Measurements from ENCODE around the gene SEC14L6. TPM values are rescaled to one million over a fixed set of nuclear protein-coding genes. Genes with fewer than 3 reads are reported as not detected.

The SEC14L6 gene
- total RNA-seq, 1 experiment from 2014 or later: not detected

GRCh38 chr22:30531651-30532608 lies 14.6 kb downstream of the SEC14L6 start:
- no peaks in the 10 kb centered on the region for H3K4me1 ChIP-seq (ENCODE audit: control insufficient read depth, insufficient read depth, low read length)
- no TSS peak for BruUV-seq (replicated peaks)
- DNase-seq (ENCODE audit: low read depth, low spot score) (no peak), ATAC-seq (peak; percentile 38; the same call in 1 of the 2 replicates)
- intact Hi-C loops (cut with micrococcal nuclease; ENCODE audit: unreplicated experiment) (no loop called here), in situ Hi-C loops (cut with HindIII; ENCODE audit: low pct_unique_long_range_greater_than_20kb, low sequenced_read_pairs) (no loop called here)
- H3K36me3 ChIP-seq (ENCODE audit: control insufficient read depth, insufficient read depth, low read length): no peaks in the 10 kb centered on the region
- H3K27ac ChIP-seq (ENCODE audit: low read length): no peak overlapping the region
- H3K27me3 ChIP-seq (ENCODE audit: control insufficient read depth, insufficient read depth, low read length): no peaks in the 10 kb centered on the region
- POLR2A ChIA-PET: no interaction called here
- TF ChIP-seq POLR2AphosphoS5 (IDR thresholded peaks at IDR 0.05; ENCODE audit: low read depth, low read length): no peak
- TF ChIP-seq SIN3A (IDR thresholded peaks at IDR 0.05; ENCODE audit: borderline replicate concordance, insufficient read depth, low read depth, low read length): no peak
- no peak for TF ChIP-seq TCF7L2 (IDR thresholded peaks at IDR 0.05; ENCODE audit: low read depth, low read length)
- no peak for TF ChIP-seq REST (IDR thresholded peaks at IDR 0.05; ENCODE audit: insufficient read depth in 1 of 2, low read depth in 2 of 2, low read length in 1 of 2)
- no peak for TF ChIP-seq CTCF (IDR thresholded peaks at IDR 0.05)
- CTCF ChIA-PET: no interaction called here
- no peaks in the 10 kb centered on the region for H3K9me3 ChIP-seq (ENCODE audit: control insufficient read depth, insufficient read depth, low read depth, low read length)
- no peak overlapping the region for H3K4me3 ChIP-seq (ENCODE audit: low read depth in 2 of 2, low read length in 2 of 2)

- TF ChIP-seq REST (IDR thresholded peaks at IDR 0.05; ENCODE audit: insufficient read depth in 1 of 2, low read depth in 2 of 2, low read length in 1 of 2) (no peak), CTCF (IDR thresholded peaks at IDR 0.05) (no peak), TCF7L2 (IDR thresholded peaks at IDR 0.05; ENCODE audit: low read depth, low read length) (no peak), SIN3A (IDR thresholded peaks at IDR 0.05; ENCODE audit: borderline replicate concordance, insufficient read depth, low read depth, low read length) (no peak), POLR2AphosphoS5 (IDR thresholded peaks at IDR 0.05; ENCODE audit: low read depth, low read length) (no peak)
- DNase-seq (ENCODE audit: low read depth, low spot score) (no peak), ATAC-seq (no peak)
- H3K4me3 ChIP-seq (ENCODE audit: low read depth in 2 of 2, low read length in 2 of 2): no peak overlapping the region
- H3K27ac ChIP-seq (ENCODE audit: low read length): no peak overlapping the region
- ChIA-PET POLR2A (no interaction called here), CTCF (no interaction called here)
- no peaks in the 10 kb centered on the region for H3K27me3 ChIP-seq (ENCODE audit: control insufficient read depth, insufficient read depth, low read length)
- no TSS peak for BruUV-seq (replicated peaks)
- no peaks in the 10 kb centered on the region for H3K36me3 ChIP-seq (ENCODE audit: control insufficient read depth, insufficient read depth, low read length)
- intact Hi-C loops (cut with micrococcal nuclease; ENCODE audit: unreplicated experiment) (no loop called here), in situ Hi-C loops (cut with HindIII; ENCODE audit: low pct_unique_long_range_greater_than_20kb, low sequenced_read_pairs) (no loop called here)
- H3K4me1 ChIP-seq (ENCODE audit: control insufficient read depth, insufficient read depth, low read length): no peaks in the 10 kb centered on the region
- no peaks in the 10 kb centered on the region for H3K9me3 ChIP-seq (ENCODE audit: control insufficient read depth, insufficient read depth, low read depth, low read length)
Measured at GRCh38 chr22:30526656-30527055, 19.9 kb downstream of the SEC14L6 start.

Measured in Panc1 (cell line).